Measurements from ENCODE around the gene KCNJ12. TPM values are rescaled to one million over a fixed set of nuclear protein-coding genes. Genes with fewer than 3 reads are reported as not detected.
"Not testable (repeated sequence)": the region's sequence is repeated elsewhere in the genome, so short reads cannot be mapped to it uniquely, and the experiment has no call there.

Gene KCNJ12
- polyA plus RNA-seq, 3 donors: not detected

GRCh38 chr17:21341925-21342540 lies 34.1 kb upstream of the KCNJ12 start:
- H3K4me3 Mint-ChIP-seq; H2AFZ ChIP-seq (ENCODE audit: insufficient read depth, low read depth, low read length, poor library complexity, severe bottlenecking); H3K27me3 ChIP-seq (ENCODE audit: control insufficient read depth in 2 of 2, insufficient read depth in 2 of 2, low read length in 2 of 2); DNase-seq; H3K9me3 Mint-ChIP-seq; H3K79me2 ChIP-seq (ENCODE audit: insufficient read depth, low read length); intact Hi-C loops (cut with micrococcal nuclease); H4K20me1 ChIP-seq (ENCODE audit: insufficient read depth, low read length); H3K4me1 ChIP-seq (ENCODE audit: control insufficient read depth in 1 of 2, insufficient read depth in 2 of 2, low read length in 2 of 2); H3K4me1 Mint-ChIP-seq; H3K36me3 ChIP-seq (replicated peaks in 1 of 2; ENCODE audit: control insufficient read depth in 1 of 2, insufficient read depth in 2 of 2, low read length in 2 of 2); H3K4me2 ChIP-seq (replicated peaks; ENCODE audit: extremely low read depth, low read length, poor library complexity, severe bottlenecking); H3K27ac ChIP-seq (ENCODE audit: low read depth in 1 of 2, low read length in 2 of 2); H3K36me3 Mint-ChIP-seq; H3K4me3 ChIP-seq (replicated peaks in 1 of 3; ENCODE audit: low read depth in 2 of 3, low read length in 3 of 3); H3K27ac Mint-ChIP-seq; H3K9me3 ChIP-seq (replicated peaks in 1 of 2; ENCODE audit: control insufficient read depth in 1 of 2, insufficient read depth in 1 of 2, low read length in 2 of 2); H3K9ac ChIP-seq (ENCODE audit: insufficient read depth, low read length, poor library complexity, severe bottlenecking): not testable (repeated sequence)
- 89% methylated on average over 3 of the region's 8 CpGs for WGBS (ENCODE audit: insufficient coverage)
- peaks cover 0 to 11% (median 10%) of the 10 kb centered on the region in 3 donors for H3K27me3 Mint-ChIP-seq (ENCODE audit: low read depth in 3 of 3)

GRCh38 chr17:21343061-21343949 lies 32.9 kb upstream of the KCNJ12 start:
- H3K4me3 ChIP-seq (replicated peaks in 1 of 3; ENCODE audit: low read depth in 2 of 3, low read length in 3 of 3); H3K9me3 ChIP-seq (replicated peaks in 1 of 2; ENCODE audit: control insufficient read depth in 1 of 2, insufficient read depth in 1 of 2, low read length in 2 of 2); H3K27ac ChIP-seq (ENCODE audit: low read depth in 1 of 2, low read length in 2 of 2); H4K20me1 ChIP-seq (ENCODE audit: insufficient read depth, low read length); H3K9ac ChIP-seq (ENCODE audit: insufficient read depth, low read length, poor library complexity, severe bottlenecking); H3K4me3 Mint-ChIP-seq; H3K4me1 ChIP-seq (ENCODE audit: control insufficient read depth in 1 of 2, insufficient read depth in 2 of 2, low read length in 2 of 2); H3K27me3 ChIP-seq (ENCODE audit: control insufficient read depth in 2 of 2, insufficient read depth in 2 of 2, low read length in 2 of 2); H2AFZ ChIP-seq (ENCODE audit: insufficient read depth, low read depth, low read length, poor library complexity, severe bottlenecking); H3K27ac Mint-ChIP-seq; H3K9me3 Mint-ChIP-seq; H3K36me3 ChIP-seq (replicated peaks in 1 of 2; ENCODE audit: control insufficient read depth in 1 of 2, insufficient read depth in 2 of 2, low read length in 2 of 2); H3K36me3 Mint-ChIP-seq; H3K79me2 ChIP-seq (ENCODE audit: insufficient read depth, low read length); H3K4me2 ChIP-seq (replicated peaks; ENCODE audit: extremely low read depth, low read length, poor library complexity, severe bottlenecking); DNase-seq; intact Hi-C loops (cut with micrococcal nuclease); H3K27me3 Mint-ChIP-seq (ENCODE audit: low read depth in 3 of 3); H3K4me1 Mint-ChIP-seq: not testable (repeated sequence)
- whole genome bisulfite sequencing (ENCODE audit: insufficient coverage): 82% methylated on average over 7 of the region's 11 CpGs

GRCh38 chr17:21344801-21345200 lies 31.4 kb upstream of the KCNJ12 start:
- intact Hi-C loops (cut with micrococcal nuclease); H3K36me3 ChIP-seq (replicated peaks in 1 of 2; ENCODE audit: control insufficient read depth in 1 of 2, insufficient read depth in 2 of 2, low read length in 2 of 2); H3K4me3 ChIP-seq (replicated peaks in 1 of 3; ENCODE audit: low read depth in 2 of 3, low read length in 3 of 3); H3K9me3 Mint-ChIP-seq; H2AFZ ChIP-seq (ENCODE audit: insufficient read depth, low read depth, low read length, poor library complexity, severe bottlenecking); H3K36me3 Mint-ChIP-seq; H3K4me1 Mint-ChIP-seq; H3K27ac Mint-ChIP-seq; H3K4me1 ChIP-seq (ENCODE audit: control insufficient read depth in 1 of 2, insufficient read depth in 2 of 2, low read length in 2 of 2); H3K79me2 ChIP-seq (ENCODE audit: insufficient read depth, low read length); H3K9ac ChIP-seq (ENCODE audit: insufficient read depth, low read length, poor library complexity, severe bottlenecking); H4K20me1 ChIP-seq (ENCODE audit: insufficient read depth, low read length); H3K27me3 ChIP-seq (ENCODE audit: control insufficient read depth in 2 of 2, insufficient read depth in 2 of 2, low read length in 2 of 2); H3K27ac ChIP-seq (ENCODE audit: low read depth in 1 of 2, low read length in 2 of 2); H3K4me2 ChIP-seq (replicated peaks; ENCODE audit: extremely low read depth, low read length, poor library complexity, severe bottlenecking); H3K4me3 Mint-ChIP-seq; H3K27me3 Mint-ChIP-seq (ENCODE audit: low read depth in 3 of 3); H3K9me3 ChIP-seq (replicated peaks in 1 of 2; ENCODE audit: control insufficient read depth in 1 of 2, insufficient read depth in 1 of 2, low read length in 2 of 2); DNase-seq: not testable (repeated sequence)
- WGBS (ENCODE audit: insufficient coverage): no CpG with 5 or more reads among the region's 4 CpGs

All from CD14-positive monocyte (primary cell).